ENCODE measurements around the gene ACKR3. TPM values are rescaled to one million over a fixed set of nuclear protein-coding genes. Genes with fewer than 3 reads are reported as not detected.

ACKR3 gene
- total and polyA plus RNA-seq, 7 donors, result 1.6 to 39.1 (median 17.0) TPM

DNA sequence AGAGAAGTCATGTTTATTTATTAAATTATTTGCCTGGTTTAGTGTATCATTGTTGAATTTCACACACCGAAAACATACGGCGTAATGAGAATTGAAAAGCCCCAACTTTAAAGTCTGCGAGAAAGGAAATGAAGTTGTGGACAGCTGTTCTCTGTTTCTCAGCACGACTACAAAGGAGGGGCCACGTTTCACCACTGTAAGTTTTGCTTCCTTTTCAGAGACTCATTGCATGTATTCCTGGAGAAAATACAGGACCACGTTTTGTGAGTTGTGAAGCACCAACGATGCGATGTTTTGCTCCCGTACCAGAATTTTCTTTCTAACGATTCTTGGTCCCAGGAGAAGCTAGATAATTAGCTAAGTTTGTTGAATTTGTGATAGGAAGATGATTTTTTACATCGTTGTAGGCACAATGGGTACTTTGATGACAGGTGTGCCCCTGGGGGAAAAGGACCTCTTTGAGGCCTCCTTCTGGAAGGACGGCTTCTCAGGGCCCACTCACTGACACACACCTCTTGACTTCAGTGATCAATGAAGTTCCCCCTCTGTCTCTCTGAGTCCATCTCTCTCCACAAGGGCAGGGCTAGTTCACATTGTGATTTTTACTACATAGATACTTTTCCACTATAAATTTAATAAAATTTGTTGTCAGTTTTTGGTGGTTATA is 23.7 kb upstream of the ACKR3 start:
- no peaks in the 10 kb centered on the region for H3K36me3 ChIP-seq
- no peak overlapping the region for H3K4me3 ChIP-seq
- H3K27me3 ChIP-seq, result no peaks in the 10 kb centered on the region
- H3K9me3 ChIP-seq, result peaks cover 0 to 5% (median 0%) of the 10 kb centered on the region in 4 donors
- intact Hi-C loops (cut with DNase I), result no loop called here
- DNase-seq, result no peak
- WGBS, 2 donors, result 41 to 69% methylated on average over 13 of the region's 13 CpGs
- peaks cover 0 to 17% (median 10%) of the 10 kb centered on the region in 4 donors for H3K4me1 ChIP-seq
- TF ChIP-seq EP300 (IDR thresholded peaks at IDR 0.05), result no peak
- TF ChIP-seq, protein P1, sequence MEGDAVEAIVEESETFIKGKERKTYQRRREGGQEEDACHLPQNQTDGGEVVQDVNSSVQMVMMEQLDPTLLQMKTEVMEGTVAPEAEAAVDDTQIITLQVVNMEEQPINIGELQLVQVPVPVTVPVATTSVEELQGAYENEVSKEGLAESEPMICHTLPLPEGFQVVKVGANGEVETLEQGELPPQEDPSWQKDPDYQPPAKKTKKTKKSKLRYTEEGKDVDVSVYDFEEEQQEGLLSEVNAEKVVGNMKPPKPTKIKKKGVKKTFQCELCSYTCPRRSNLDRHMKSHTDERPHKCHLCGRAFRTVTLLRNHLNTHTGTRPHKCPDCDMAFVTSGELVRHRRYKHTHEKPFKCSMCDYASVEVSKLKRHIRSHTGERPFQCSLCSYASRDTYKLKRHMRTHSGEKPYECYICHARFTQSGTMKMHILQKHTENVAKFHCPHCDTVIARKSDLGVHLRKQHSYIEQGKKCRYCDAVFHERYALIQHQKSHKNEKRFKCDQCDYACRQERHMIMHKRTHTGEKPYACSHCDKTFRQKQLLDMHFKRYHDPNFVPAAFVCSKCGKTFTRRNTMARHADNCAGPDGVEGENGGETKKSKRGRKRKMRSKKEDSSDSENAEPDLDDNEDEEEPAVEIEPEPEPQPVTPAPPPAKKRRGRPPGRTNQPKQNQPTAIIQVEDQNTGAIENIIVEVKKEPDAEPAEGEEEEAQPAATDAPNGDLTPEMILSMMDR (IDR thresholded peaks at IDR 0.05), result no peak
- TF ChIP-seq POLR2AphosphoS5 (IDR thresholded peaks at IDR 0.05), result no peak
- TF ChIP-seq POLR2A (IDR thresholded peaks at IDR 0.05), result no peak
- no peak overlapping the region for H3K27ac ChIP-seq

DNA sequence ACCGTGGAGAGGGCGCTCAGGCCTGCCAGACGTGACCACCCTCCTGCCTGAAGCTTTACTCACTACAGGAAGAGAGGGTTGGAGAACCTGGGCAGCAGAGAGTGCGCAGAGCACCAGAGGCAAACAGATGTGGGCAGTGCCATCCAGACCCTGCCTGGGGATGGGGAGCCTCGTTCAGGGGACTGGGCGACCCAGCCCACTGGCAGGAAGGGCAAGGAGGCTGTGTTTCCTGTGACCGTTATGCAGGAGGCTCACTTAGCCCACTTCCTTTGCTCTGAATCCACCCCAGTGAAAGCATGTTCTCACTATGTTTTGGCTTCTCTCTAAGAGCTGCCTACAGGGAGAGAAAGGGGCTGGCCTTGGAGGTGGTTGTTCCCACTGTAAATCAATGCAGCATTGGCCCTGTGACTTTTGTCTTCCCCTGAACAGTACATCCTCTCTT is 23.0 kb upstream of the ACKR3 start:
- intact Hi-C loops (cut with DNase I), result no loop called here
- TF ChIP-seq, protein P1 (IDR thresholded peaks at IDR 0.05), result no peak
- no peak for TF ChIP-seq POLR2AphosphoS5 (IDR thresholded peaks at IDR 0.05)
- Histone ChIP-seq H3K36me3 (no peaks in the 10 kb centered on the region), H3K27ac (no peak overlapping the region), H3K9me3 (peaks cover 0 to 5% (median 0%) of the 10 kb centered on the region in 4 donors), H3K27me3 (no peaks in the 10 kb centered on the region), H3K4me3 (no peak overlapping the region), H3K4me1 (peaks cover 0 to 17% (median 10%) of the 10 kb centered on the region in 4 donors)
- 48 to 72% methylated on average over 7 of the region's 7 CpGs for WGBS, 2 donors
- DNase-seq, result no peak

DNA sequence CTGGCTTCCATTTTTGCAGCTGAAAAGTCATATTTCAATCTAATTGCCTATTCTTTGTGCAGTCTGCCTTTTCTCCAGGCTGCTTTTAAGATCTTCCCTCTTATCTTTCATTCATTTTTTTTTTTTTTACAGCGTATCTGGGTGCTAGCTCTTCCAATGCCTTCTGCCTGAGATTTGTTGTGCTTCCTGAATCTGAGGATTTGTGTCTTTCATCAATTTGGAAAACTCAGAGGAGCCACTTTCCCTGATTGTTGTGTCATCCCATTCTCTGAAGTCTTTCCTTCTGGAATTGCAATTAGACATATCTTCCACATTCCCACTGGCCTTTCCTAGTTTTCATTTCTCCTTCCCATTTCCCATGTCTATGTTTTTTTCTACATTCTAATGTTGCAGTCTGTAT is 21.9 kb upstream of the ACKR3 start:
- H3K4me1 ChIP-seq, result peaks cover 0 to 17% (median 10%) of the 10 kb centered on the region in 4 donors
- peak overlapping the region in 2 of 4 donors; percentile 29 to 44 for H3K27ac ChIP-seq
- H3K9me3 ChIP-seq, result peaks cover 0 to 5% (median 0%) of the 10 kb centered on the region in 4 donors
- no peaks in the 10 kb centered on the region for H3K36me3 ChIP-seq
- 86 to 90% methylated on average over 1 of the region's 1 CpG for WGBS, 2 donors
- intact Hi-C loops (cut with DNase I), result no loop called here
- TF ChIP-seq POLR2AphosphoS5 (IDR thresholded peaks at IDR 0.05) (no peak), POLR2A (IDR thresholded peaks at IDR 0.05) (no peak), EP300 (IDR thresholded peaks at IDR 0.05) (no peak)
- TF ChIP-seq, protein P1 (IDR thresholded peaks at IDR 0.05), result no peak
- DNase-seq, result no peak
- H3K4me3 ChIP-seq, result no peak overlapping the region
- H3K27me3 ChIP-seq, result no peaks in the 10 kb centered on the region

DNA sequence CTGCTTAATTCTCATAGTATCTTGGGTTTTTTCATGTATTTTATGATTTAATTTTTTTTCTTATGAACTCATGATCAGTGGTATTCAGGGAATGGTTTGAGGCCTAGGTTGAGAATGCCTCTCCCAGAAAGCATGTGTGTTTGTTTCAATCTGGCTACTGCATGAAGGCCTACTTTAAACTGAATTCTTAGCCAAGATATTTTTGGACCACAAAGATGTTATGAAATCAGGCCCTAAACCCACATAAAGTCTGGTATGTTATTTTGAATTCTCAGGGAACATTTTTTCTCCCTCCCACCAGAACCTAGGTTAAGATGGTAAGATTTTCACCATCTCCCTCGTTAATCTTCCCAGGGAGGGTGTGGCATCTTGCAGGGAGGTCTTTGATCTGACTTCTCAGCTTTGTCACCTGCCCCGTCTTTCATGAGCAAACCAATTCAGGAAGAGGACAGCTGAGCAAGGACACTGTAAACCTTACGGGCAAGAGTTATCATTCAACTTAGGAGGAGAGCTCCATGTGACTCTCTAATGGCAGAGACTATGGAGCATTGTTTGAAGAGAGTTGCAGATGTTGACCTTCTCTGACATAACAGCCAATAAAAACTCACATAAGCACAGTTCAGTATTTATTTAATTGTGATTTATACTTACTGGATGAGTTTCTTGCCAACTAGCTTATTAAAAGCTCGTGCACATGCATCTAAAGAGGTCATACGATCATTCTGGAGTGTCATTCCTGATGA is 21.3 kb upstream of the ACKR3 start:
- H3K36me3 ChIP-seq, result no peaks in the 10 kb centered on the region
- peak overlapping the region in 2 of 4 donors; percentile 29 to 44 for H3K27ac ChIP-seq
- H3K4me1 ChIP-seq, result peaks cover 0 to 17% (median 10%) of the 10 kb centered on the region in 4 donors
- H3K27me3 ChIP-seq, result no peaks in the 10 kb centered on the region
- WGBS, 2 donors, result 20 to 47% methylated on average over 5 of the region's 5 CpGs
- DNase-seq, result no peak
- no peak overlapping the region for H3K4me3 ChIP-seq
- peaks cover 0 to 5% (median 0%) of the 10 kb centered on the region in 4 donors for H3K9me3 ChIP-seq
- intact Hi-C loops (cut with DNase I), result no loop called here
- TF ChIP-seq EP300 (IDR thresholded peaks at IDR 0.05) (no peak), POLR2AphosphoS5 (IDR thresholded peaks at IDR 0.05) (no peak), POLR2A (IDR thresholded peaks at IDR 0.05) (no peak)
- TF ChIP-seq, protein P1 (IDR thresholded peaks at IDR 0.05), result no peak
